K562 (cell line): ENCODE measurements around the gene ELF3. TPM values are rescaled to one million over a fixed set of nuclear protein-coding genes. Genes with fewer than 3 reads are reported as not detected.

Source experiments
- BHLHE40 ChIP-seq: IDR thresholded peaks from 2 replicates; pipeline ENCODE4 v1.6.1; 2011; ENCODE audit warnings: low read length, improper control_type of control experiment
- ESRRA ChIP-seq: fragments of 450-650 bp; IDR thresholded peaks from 2 replicates; pipeline ENCODE4 v1.6.1; 2014; ENCODE audit warnings: low read depth, mild to moderate bottlenecking, moderate library complexity, borderline replicate concordance
- FOXJ2 ChIP-seq: fragments of 200-800 bp; sonication (Bioruptor generic); IDR thresholded peaks from 2 replicates; pipeline ENCODE4 v1.6.1; 2016; ENCODE audit warnings: missing genetic modification characterization, missing compliant biosample characterization
- HDGF ChIP-seq: fragments of 450-650 bp; IDR thresholded peaks from 2 replicates; pipeline ENCODE4 v1.6.1; 2016
- HNRNPUL1 ChIP-seq: fragments of 200-400 bp; formaldehyde crosslinking; IDR thresholded peaks from 2 replicates; pipeline ENCODE4 v1.6.1; 2017; ENCODE audit warnings: low read length
- NFE2 ChIP-seq: IDR thresholded peaks from 2 replicates; pipeline ENCODE4 v1.6.1; 2014; ENCODE audit warnings: antibody characterized with exemption, low read depth
- NR2C1 ChIP-seq, 2 experiments: fragments of 450-650 bp; IDR thresholded peaks; 2 replicates each; pipeline ENCODE4 v1.6.1; 2017; ENCODE audit warnings: mild to moderate bottlenecking in 2 of 2, antibody characterized with exemption in 1 of 2, inconsistent platforms in 1 of 2, missing compliant biosample characterization in 1 of 2, missing genetic modification characterization in 1 of 2
- PTBP1 ChIP-seq: fragments of 200-400 bp; formaldehyde crosslinking; IDR thresholded peaks from 2 replicates; pipeline ENCODE4 v1.6.1; 2017; ENCODE audit warnings: low read depth, low read length
- RCOR1 ChIP-seq, 2 experiments: IDR thresholded peaks; 2 replicates each; pipeline ENCODE4 v1.6.1; 2012; ENCODE audit warnings: low read depth in 2 of 2, low read length in 2 of 2, borderline replicate concordance in 1 of 2, improper control_type of control experiment in 1 of 2
- RUNX1 ChIP-seq: sonication (generic); IDR thresholded peaks from 2 replicates; pipeline ENCODE4 v1.6.1; 2016; ENCODE audit warnings: antibody characterized with exemption, low read depth
- TOE1 ChIP-seq, 2 experiments: fragments of 450-650 bp in 1 of 2; sonication (generic) in 1 of 2; formaldehyde crosslinking in 1 of 2; IDR thresholded peaks; 2 replicates each; pipeline versions ENCODE4 v1.7.1 to v1.8.0; 2016 to 2022; ENCODE audit warnings: borderline replicate concordance in 2 of 2, mild to moderate bottlenecking in 2 of 2, antibody characterized with exemption in 1 of 2, inconsistent platforms in 1 of 2, low read depth in 1 of 2, missing genetic modification reagents in 1 of 2, moderate library complexity in 1 of 2
- ZNF644 ChIP-seq: fragments of 200-800 bp; sonication (Bioruptor generic); IDR thresholded peaks from 2 replicates; pipeline ENCODE4 v1.6.1; 2016; ENCODE audit warnings: low read depth, missing genetic modification characterization, missing compliant biosample characterization
- polyA plus RNA-seq, 8 experiments: library from polyadenylated mRNA; depleted of rRNA in 4 of 8; stranded (reverse) in 5 of 8; unstranded in 3 of 8; fragments of >200 nt; fragmentation: Nextera tagmentation in 2 of 8; fragmentation: Illumina TruSeq in 1 of 8; extraction: Ambion mirVana in 2 of 8; extraction: Trizol in 1 of 8; gene quantifications; 2 replicates each; pipeline versions ENCODE4 v1.2.1 to v1.2.3, GENCODE V29; 2011 to 2014; ENCODE audit warnings: inconsistent platforms in 1 of 8, missing spikeins in 1 of 8
- total RNA-seq, 7 experiments: library from RNA; depleted of rRNA in 6 of 7; stranded (reverse); fragments of >200 nt in 6 of 7; fragmentation: Illumina TruSeq in 2 of 7; extraction: Trizol in 2 of 7; gene quantifications; 2 replicates each; pipeline versions ENCODE4 v1.2.1 to v1.2.3, GENCODE V29; 2011 to 2021; ENCODE audit warnings: low replicate concordance in 1 of 7
- TF ChIP-seq, protein P1 (sequence below): sonication (generic); formaldehyde crosslinking; IDR thresholded peaks from 2 replicates; pipeline ENCODE4 v1.8.0; 2023; ENCODE audit warnings: mild to moderate bottlenecking, missing genetic modification reagents
- TF ChIP-seq, protein P2 (sequence below): conservative IDR thresholded peaks from 2 replicates; pipeline ENCODE4 v1.6.1; 2011; ENCODE audit warnings: low read depth, mild to moderate bottlenecking, low read length; ENCODE audit not compliant: control insufficient read depth
- TF ChIP-seq, protein P3 (sequence below): fragments of 450-650 bp; formaldehyde crosslinking; IDR thresholded peaks from 2 replicates; pipeline ENCODE4 v1.4.0; 2022; ENCODE audit warnings: missing genetic modification characterization
- TF ChIP-seq, protein P4 (sequence below): IDR thresholded peaks from 3 replicates; pipeline ENCODE4 v1.6.1; 2011; ENCODE audit warnings: borderline replicate concordance, mild to moderate bottlenecking, moderate library complexity; ENCODE audit not compliant: insufficient read length; ENCODE audit errors: extremely low read depth

Gene ELF3
- total and polyA plus RNA-seq, 9 of the 15 experiments (the other 6 are each of a cell fraction or from before 2014, with no cell fraction given): 0.03 to 1.2 (median 0.07) TPM; not detected in 4

DNA sequence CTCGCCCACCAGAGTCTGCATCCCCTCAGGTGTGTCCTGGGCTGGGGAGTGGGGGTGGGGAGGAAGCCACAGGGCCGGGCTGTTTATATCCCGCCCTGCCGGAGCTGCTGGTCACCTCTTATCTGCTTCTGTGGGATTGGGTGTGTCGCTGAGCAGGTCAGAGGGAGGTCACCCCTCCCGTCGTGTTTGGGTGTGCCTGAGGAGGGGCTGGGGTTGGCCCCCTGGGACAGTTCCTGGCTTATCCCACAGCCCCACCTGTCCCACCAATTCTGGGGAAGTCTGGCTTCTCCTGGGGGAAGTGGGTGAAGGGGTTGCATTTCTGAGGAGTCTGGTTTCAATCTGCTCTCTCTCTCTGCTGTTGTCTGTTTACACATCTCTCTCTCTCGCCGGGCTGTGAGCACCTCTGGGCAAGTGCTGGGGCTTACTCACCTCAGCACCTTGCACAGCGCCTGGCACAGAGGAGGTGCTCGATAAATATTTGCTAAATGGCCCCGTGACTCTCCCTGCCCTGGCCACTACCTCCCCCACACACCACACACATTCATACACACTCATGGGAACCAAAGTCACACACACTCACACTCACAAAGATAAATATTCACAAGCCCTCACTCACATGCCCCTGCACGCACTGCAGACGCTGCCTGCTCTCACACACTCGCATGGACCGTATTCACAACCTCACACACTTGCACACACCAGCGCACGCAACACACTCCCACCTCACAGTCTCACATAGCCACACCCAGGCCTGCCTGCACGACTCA lies 8.3 kb downstream of the ELF3 start (continued):
- TF ChIP-seq, protein P1, sequence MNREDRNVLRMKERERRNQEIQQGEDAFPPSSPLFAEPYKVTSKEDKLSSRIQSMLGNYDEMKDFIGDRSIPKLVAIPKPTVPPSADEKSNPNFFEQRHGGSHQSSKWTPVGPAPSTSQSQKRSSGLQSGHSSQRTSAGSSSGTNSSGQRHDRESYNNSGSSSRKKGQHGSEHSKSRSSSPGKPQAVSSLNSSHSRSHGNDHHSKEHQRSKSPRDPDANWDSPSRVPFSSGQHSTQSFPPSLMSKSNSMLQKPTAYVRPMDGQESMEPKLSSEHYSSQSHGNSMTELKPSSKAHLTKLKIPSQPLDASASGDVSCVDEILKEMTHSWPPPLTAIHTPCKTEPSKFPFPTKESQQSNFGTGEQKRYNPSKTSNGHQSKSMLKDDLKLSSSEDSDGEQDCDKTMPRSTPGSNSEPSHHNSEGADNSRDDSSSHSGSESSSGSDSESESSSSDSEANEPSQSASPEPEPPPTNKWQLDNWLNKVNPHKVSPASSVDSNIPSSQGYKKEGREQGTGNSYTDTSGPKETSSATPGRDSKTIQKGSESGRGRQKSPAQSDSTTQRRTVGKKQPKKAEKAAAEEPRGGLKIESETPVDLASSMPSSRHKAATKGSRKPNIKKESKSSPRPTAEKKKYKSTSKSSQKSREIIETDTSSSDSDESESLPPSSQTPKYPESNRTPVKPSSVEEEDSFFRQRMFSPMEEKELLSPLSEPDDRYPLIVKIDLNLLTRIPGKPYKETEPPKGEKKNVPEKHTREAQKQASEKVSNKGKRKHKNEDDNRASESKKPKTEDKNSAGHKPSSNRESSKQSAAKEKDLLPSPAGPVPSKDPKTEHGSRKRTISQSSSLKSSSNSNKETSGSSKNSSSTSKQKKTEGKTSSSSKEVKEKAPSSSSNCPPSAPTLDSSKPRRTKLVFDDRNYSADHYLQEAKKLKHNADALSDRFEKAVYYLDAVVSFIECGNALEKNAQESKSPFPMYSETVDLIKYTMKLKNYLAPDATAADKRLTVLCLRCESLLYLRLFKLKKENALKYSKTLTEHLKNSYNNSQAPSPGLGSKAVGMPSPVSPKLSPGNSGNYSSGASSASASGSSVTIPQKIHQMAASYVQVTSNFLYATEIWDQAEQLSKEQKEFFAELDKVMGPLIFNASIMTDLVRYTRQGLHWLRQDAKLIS: 0 out of 2 replicates have a peak, but pooled peaks have one; percentile 17
- TF ChIP-seq, protein P2, sequence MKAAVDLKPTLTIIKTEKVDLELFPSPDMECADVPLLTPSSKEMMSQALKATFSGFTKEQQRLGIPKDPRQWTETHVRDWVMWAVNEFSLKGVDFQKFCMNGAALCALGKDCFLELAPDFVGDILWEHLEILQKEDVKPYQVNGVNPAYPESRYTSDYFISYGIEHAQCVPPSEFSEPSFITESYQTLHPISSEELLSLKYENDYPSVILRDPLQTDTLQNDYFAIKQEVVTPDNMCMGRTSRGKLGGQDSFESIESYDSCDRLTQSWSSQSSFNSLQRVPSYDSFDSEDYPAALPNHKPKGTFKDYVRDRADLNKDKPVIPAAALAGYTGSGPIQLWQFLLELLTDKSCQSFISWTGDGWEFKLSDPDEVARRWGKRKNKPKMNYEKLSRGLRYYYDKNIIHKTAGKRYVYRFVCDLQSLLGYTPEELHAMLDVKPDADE: no peak
- TF ChIP-seq PTBP1 (no peak), FOXJ2 (tag) (peak; percentile 79), ESRRA (peak; percentile 95), RUNX1 (peak; percentile 82; the same call in 1 of the 2 replicates), BHLHE40 (peak; percentile 31), NFE2 (peak; percentile 28; the same call in 1 of the 2 replicates), NR2C1 (IDR thresholded peaks at IDR 0.05) (peak; percentile 76), NR2C1 (tag; IDR thresholded peaks at IDR 0.05) (peak; percentile 84), RCOR1 (IDR thresholded peaks at IDR 0.05; ENCODE audit: borderline replicate concordance in 1 of 2, low read depth in 2 of 2, low read length in 2 of 2) (peak; percentile 71 to 98; a peak in 3 of 4 replicates), TOE1 (IDR thresholded peaks at IDR 0.05; ENCODE audit: borderline replicate concordance) (0 out of 2 replicates have a peak, but pooled peaks have one; percentile 56), TOE1 (CRISPR knock-in tag; IDR thresholded peaks at IDR 0.05; ENCODE audit: borderline replicate concordance, low read depth) (no peak), ZNF644 (no peak), HDGF (peak; percentile 70; the same call in 1 of the 2 replicates), HNRNPUL1 (no peak)
- TF ChIP-seq, protein P3, sequence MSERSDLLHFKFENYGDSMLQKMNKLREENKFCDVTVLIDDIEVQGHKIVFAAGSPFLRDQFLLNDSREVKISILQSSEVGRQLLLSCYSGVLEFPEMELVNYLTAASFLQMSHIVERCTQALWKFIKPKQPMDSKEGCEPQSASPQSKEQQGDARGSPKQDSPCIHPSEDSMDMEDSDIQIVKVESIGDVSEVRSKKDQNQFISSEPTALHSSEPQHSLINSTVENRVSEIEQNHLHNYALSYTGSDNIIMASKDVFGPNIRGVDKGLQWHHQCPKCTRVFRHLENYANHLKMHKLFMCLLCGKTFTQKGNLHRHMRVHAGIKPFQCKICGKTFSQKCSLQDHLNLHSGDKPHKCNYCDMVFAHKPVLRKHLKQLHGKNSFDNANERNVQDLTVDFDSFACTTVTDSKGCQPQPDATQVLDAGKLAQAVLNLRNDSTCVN (CRISPR knock-in tag): 0 out of 2 replicates have a peak, but pooled peaks have one; percentile 85
- TF ChIP-seq, protein P4, sequence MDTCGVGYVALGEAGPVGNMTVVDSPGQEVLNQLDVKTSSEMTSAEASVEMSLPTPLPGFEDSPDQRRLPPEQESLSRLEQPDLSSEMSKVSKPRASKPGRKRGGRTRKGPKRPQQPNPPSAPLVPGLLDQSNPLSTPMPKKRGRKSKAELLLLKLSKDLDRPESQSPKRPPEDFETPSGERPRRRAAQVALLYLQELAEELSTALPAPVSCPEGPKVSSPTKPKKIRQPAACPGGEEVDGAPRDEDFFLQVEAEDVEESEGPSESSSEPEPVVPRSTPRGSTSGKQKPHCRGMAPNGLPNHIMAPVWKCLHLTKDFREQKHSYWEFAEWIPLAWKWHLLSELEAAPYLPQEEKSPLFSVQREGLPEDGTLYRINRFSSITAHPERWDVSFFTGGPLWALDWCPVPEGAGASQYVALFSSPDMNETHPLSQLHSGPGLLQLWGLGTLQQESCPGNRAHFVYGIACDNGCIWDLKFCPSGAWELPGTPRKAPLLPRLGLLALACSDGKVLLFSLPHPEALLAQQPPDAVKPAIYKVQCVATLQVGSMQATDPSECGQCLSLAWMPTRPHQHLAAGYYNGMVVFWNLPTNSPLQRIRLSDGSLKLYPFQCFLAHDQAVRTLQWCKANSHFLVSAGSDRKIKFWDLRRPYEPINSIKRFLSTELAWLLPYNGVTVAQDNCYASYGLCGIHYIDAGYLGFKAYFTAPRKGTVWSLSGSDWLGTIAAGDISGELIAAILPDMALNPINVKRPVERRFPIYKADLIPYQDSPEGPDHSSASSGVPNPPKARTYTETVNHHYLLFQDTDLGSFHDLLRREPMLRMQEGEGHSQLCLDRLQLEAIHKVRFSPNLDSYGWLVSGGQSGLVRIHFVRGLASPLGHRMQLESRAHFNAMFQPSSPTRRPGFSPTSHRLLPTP: no peak
